SK-N-MC (cell line): ENCODE measurements around the gene GAK.

Source experiments
- DNase-seq: peaks from one replicate; pipeline ENCODE4 v3.0.0-alpha.2; 2011; ENCODE audit warnings: low read depth, low spot score
- H3K27ac ChIP-seq: fragments of 200-600 bp; sonication (generic); 2 replicates; pipeline ENCODE4 v1.5.1; 2016; ENCODE audit warnings: mixed run types
- H3K36me3 ChIP-seq: fragments of 200-600 bp; sonication (generic); 2 replicates; pipeline ENCODE4 v1.6.1; 2017; ENCODE audit warnings: antibody characterized with exemption, low read length, mixed read lengths; ENCODE audit not compliant: insufficient read depth
- H3K4me3 ChIP-seq: fragments of 200-600 bp; sonication (generic); 2 replicates; pipeline ENCODE4 v1.5.1; 2016
- H3K9ac ChIP-seq: fragments of 200-600 bp; sonication (generic); 2 replicates; pipeline ENCODE4 v1.8.0; 2017; ENCODE audit warnings: mixed run types, mixed read lengths; ENCODE audit not compliant: insufficient read length
- H3K9me3 ChIP-seq: fragments of 200-600 bp; sonication (generic); 2 replicates; pipeline ENCODE4 v1.6.1; 2017; ENCODE audit warnings: low read depth, mild to moderate bottlenecking, antibody characterized with exemption, low read length, moderate library complexity, mixed read lengths
- EZH2 ChIP-seq: fragments of 200-600 bp; sonication (generic); IDR thresholded peaks from one replicate; pipeline ENCODE4 v1.6.1; 2017; ENCODE audit warnings: antibody characterized with exemption
- FOXP2 ChIP-seq: optimal IDR thresholded peaks from 2 replicates; pipeline ENCODE3; 2011; ENCODE audit warnings: mild to moderate bottlenecking, moderate library complexity; ENCODE audit not compliant: insufficient read depth; ENCODE audit errors: extremely low read length, control extremely low read depth
- POLR2AphosphoS5 ChIP-seq: IDR thresholded peaks from 2 replicates; pipeline ENCODE4 v1.6.1; 2012; ENCODE audit warnings: mild to moderate bottlenecking, low read depth, low read length, borderline replicate concordance

Gene GAK

DNA sequence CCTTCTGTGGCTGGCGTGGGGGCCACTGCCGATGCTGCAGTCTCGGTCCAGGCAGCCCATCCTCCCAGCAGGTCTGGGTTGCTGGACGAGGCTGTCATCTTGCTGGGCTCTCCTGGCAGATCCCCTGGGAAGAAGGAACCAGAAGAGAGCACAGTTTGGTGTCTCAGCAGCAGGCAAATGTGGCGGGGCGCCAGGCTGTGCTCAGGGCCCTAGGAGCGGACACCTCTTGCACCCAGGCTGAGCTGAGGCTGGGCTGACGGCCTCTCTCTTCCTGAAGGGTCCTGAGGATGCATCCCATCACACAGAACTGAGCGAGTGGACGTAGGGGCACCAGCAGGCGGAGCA is 67.0 kb downstream of the GAK start:
- Histone ChIP-seq H3K27ac (no peak overlapping the region), H3K36me3 (peaks cover 8% of the 10 kb centered on the region; the same call in 1 of the 2 replicates), H3K9ac (no peak overlapping the region), H3K9me3 (no peaks in the 10 kb centered on the region), H3K4me3 (no peak overlapping the region)
- DNase-seq: no peak
- TF ChIP-seq FOXP2: no peak
- no peak for TF ChIP-seq POLR2AphosphoS5
- TF ChIP-seq EZH2: no peak

DNA sequence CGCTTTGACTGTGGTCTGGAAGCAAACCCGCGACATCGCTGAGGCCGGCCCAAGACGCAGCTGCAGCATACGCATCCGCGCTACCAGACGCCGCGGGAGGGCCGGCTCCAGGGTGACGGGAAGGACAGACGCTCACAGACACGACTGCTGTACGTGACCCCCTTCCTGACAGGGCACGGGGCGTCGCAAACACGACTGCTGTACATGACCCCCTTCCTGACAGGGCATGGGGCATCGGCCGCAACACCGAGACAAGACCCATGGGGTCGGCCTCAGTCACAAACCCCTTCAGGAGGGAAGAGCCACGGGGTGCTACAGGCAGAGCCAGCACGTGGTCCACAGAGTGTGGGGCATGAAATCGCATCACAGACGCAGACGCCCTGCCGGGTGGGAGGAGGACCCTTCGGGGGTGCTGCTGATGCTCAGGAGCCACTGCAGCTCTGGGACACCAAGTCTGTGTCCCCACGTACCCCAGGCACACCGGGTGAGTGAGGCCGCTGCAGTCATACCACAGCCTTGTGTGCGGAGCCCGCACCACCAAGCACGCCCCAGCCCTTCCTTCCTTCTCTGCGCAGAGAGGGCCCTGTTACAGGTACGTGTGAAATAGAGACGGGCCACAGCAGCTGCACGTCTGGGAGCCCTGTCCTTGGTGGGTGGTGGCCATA is 67.5 kb downstream of the GAK start:
- no peak for DNase-seq
- no peak overlapping the region for H3K9ac ChIP-seq
- H3K36me3 ChIP-seq: peaks cover 8% of the 10 kb centered on the region; the same call in 1 of the 2 replicates
- TF ChIP-seq EZH2 (no peak), FOXP2 (no peak), POLR2AphosphoS5 (no peak)
- no peaks in the 10 kb centered on the region for H3K9me3 ChIP-seq
- H3K4me3 ChIP-seq: no peak overlapping the region
- no peak overlapping the region for H3K27ac ChIP-seq

DNA sequence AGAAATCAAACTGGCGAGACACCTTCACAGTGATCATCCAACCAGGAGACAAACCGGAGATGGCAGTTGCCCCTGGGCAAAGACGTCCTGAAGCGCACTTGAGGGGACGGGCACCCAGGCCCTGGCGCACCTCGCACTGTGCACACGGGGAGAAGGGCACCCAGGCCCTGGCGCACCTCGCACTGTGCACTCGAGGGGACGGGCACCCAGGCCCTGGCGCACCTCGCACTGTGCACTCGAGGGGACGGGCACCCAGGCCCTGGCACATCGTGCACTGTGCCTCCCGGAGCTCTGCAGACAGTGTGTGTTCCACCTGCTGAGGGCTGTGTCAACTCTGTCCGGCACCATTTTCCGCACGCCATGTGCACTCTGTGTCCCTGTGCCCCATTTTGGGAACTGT is 71.6 kb downstream of the GAK start:
- no peaks in the 10 kb centered on the region for H3K9me3 ChIP-seq
- H3K36me3 ChIP-seq: peaks cover 16% of the 10 kb centered on the region; the same call in 1 of the 2 replicates
- DNase-seq: no peak
- no peak overlapping the region for H3K27ac ChIP-seq
- H3K4me3 ChIP-seq: no peak overlapping the region
- H3K9ac ChIP-seq: no peak overlapping the region
- TF ChIP-seq POLR2AphosphoS5 (no peak), EZH2 (no peak), FOXP2 (no peak)

DNA sequence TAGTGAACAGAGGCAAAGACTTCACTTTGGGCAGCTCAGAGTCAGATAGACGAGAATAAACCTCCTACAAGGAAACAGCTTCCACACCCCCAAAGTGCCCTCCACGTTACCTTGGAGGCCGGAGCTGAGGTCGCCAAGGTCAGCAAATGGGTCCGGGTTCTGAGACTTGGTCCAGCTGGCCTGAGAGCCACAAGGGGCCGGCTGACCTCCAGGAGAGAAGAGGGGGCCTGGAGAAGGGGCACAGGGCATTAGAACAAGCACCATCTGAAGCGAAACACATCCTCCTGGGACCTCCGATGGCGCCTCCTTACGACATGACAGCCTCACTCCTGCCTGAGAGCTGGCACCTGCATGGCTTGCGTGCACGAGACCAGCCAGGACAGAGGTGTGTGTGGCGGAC is 72.6 kb downstream of the GAK start:
- no peak for DNase-seq
- no peak overlapping the region for H3K9ac ChIP-seq
- H3K36me3 ChIP-seq: peaks cover 16% of the 10 kb centered on the region; the same call in 1 of the 2 replicates
- no peaks in the 10 kb centered on the region for H3K9me3 ChIP-seq
- H3K4me3 ChIP-seq: no peak overlapping the region
- TF ChIP-seq POLR2AphosphoS5 (no peak), FOXP2 (no peak), EZH2 (no peak)
- H3K27ac ChIP-seq: no peak overlapping the region

DNA sequence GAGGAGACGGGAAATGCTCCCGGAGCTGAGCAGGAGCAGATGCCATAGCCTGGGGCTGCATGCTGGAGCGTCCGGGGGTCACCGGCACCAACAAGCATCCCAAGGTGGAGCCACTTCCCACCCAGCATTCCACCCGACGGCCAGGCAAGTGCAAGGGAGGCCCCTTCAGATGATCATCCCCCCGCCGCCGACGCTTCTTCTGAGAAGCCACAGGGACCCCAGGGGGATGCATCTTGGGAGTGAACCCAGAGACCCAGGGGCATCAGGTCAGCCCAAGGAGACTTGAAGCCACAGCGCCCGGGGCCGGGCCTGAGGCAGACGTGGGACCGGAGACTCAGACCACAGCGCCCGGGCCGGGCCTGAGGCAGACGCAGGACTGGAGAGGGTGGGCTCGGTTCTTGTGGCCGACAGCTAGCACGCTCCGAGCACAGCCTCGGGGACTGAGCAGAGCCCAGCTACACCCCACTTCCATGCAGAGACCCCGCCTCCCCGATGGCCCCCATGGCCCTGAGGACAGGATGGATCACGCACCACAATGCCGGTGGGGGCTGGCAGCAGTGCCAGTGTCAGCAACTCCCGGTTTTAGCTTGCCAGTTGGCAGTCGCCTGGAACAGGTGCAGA is 73.2 kb downstream of the GAK start:
- no peak for DNase-seq

DNA sequence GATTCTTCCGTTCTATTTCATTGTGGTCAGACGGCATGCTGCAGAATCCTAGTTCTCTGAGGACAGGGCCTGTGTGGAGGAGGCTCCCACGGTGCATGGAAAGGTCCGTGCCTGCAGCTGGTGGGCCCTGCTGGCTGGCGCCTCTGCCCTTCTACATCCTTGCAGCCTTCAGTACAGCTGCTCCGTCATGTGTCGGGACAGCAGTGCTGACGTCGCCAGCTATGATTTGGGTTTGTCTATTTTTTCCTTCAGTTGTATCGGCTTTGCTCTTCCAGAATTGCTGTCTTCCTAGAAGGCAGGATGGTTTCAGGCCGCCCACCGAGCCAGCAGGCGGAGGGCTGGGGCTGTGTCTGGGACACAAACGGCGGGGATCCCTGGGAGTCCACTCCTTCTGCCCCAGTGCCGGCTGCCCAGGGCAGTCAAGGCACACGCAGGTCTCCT is 74.1 kb downstream of the GAK start:
- no peak overlapping the region for H3K4me3 ChIP-seq
- peaks cover 12% of the 10 kb centered on the region; the same call in 1 of the 2 replicates for H3K36me3 ChIP-seq
- TF ChIP-seq POLR2AphosphoS5 (no peak), FOXP2 (no peak), EZH2 (no peak)
- no peak overlapping the region for H3K27ac ChIP-seq
- no peak overlapping the region for H3K9ac ChIP-seq
- no peak for DNase-seq
- H3K9me3 ChIP-seq: no peaks in the 10 kb centered on the region

More for the DNA sequence above, 73.2 kb downstream of the GAK start:
- no peak overlapping the region for H3K4me3 ChIP-seq
- no peak overlapping the region for H3K9ac ChIP-seq
- H3K9me3 ChIP-seq: no peaks in the 10 kb centered on the region
- H3K27ac ChIP-seq: no peak overlapping the region
- H3K36me3 ChIP-seq: peaks cover 16% of the 10 kb centered on the region; the same call in 1 of the 2 replicates
- TF ChIP-seq POLR2AphosphoS5 (no peak), FOXP2 (no peak), EZH2 (no peak)

DNA sequence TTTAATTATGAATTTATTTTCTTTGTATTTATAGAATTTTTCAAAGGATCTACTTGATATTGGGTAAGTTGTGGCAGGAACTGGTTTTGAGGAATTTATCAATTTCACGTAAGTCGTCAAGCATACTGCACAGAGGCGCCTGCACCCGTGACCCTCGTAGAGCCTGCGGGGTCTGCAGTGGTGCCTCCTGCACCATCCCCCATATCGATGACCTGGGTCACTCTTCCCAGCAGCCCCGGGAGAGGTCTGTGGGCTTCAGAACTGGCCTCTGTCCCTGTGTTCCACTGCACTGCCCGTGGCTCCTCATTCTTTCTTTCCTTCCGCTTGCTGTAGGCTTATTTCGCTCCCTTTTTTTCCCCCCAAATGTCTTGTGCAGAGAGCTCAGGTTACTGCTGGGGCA is 74.7 kb downstream of the GAK start:
- TF ChIP-seq FOXP2: no peak
- TF ChIP-seq EZH2: no peak
- TF ChIP-seq POLR2AphosphoS5: no peak
- peaks cover 8% of the 10 kb centered on the region; the same call in 1 of the 2 replicates for H3K36me3 ChIP-seq
- H3K9me3 ChIP-seq: no peaks in the 10 kb centered on the region
- H3K9ac ChIP-seq: no peak overlapping the region
- H3K4me3 ChIP-seq: no peak overlapping the region
- no peak for DNase-seq
- no peak overlapping the region for H3K27ac ChIP-seq

DNA sequence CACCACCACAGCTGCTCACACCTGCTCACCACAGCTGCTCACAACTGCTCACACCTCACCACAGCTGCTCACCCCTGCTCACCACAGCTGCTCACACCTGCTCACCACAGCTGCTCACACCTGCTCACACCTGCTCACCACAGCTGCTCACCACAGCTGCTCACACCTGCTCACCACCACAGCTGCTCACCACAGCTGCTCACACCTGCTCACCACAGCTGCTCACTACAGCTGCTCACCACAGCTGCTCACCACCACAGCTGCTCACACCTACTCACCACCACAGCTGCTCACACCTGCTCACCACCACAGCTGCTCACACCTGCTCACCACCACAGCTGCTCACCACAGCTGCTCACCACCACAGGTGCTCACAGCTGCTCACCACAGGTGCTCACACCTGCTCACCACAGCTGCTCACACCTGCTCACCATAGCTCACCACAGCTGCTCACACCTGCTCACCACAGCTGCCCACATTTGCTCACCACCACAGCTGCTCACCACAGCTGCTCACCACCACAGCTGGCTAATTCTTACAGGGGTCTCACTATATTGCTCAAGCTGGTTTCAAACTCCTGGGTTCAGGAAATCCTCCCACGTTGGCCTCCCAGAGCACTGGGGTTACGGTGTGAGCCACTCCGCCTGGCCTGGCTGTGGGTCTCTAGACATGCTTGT is 75.8 kb downstream of the GAK start:
- no peak for DNase-seq

More for the DNA sequence above, 75.8 kb downstream of the GAK start:
- Histone ChIP-seq H3K27ac (no peak overlapping the region), H3K36me3 (peaks cover 8% of the 10 kb centered on the region; the same call in 1 of the 2 replicates), H3K9ac (no peak overlapping the region), H3K9me3 (no peaks in the 10 kb centered on the region), H3K4me3 (no peak overlapping the region)
- TF ChIP-seq POLR2AphosphoS5 (no peak), EZH2 (no peak), FOXP2 (no peak)
